GM19023 (cell line): ENCODE results near the gene ZNF850.
A peak's percentile ranks its signal among the peaks of the same experiment; 100 is the strongest.

Experiments used
- ATAC-seq: cut with Tn5 transposase; IDR thresholded peaks from one replicate; pipeline ENCODE4 v1.9.1; 2021; ENCODE audit warnings: mild to moderate bottlenecking, moderate library complexity; ENCODE audit not compliant: unreplicated experiment

Gene ZNF850

GRCh38 chr19:36707134-36707533, 65.5 kb downstream of the ZNF850 start:
- no peak for ATAC-seq

GRCh38 chr19:36688058-36688457, 84.5 kb downstream of the ZNF850 start:
- no peak for ATAC-seq

- ATAC-seq, result peak; percentile 93
These were observed 85.2 kb downstream of the ZNF850 start, which contains the start of gene ZNF567 for GRCh38 chr19:36687214-36688056. ZNF567 (plus strand) TSS chr19:36687612; CDS start chr19:36694868, 7,256 bp downstream.

- no peak for ATAC-seq
These were observed 86.0 kb downstream of the ZNF850 start for GRCh38 chr19:36686365-36687213.

- ATAC-seq, result no peak
These were observed 86.8 kb downstream of the ZNF850 start for GRCh38 chr19:36685835-36686234.

- ATAC-seq, result no peak
These were observed 93.2 kb downstream of the ZNF850 start for GRCh38 chr19:36679455-36679854.

- no peak for ATAC-seq
These were observed 98.4 kb downstream of the ZNF850 start for GRCh38 chr19:36674201-36674600.

- no peak for ATAC-seq
These were observed 100.2 kb downstream of the ZNF850 start for GRCh38 chr19:36672368-36672767.

- ATAC-seq, result no peak
These were observed 104.0 kb downstream of the ZNF850 start for GRCh38 chr19:36668646-36669045.

GRCh38 chr19:36665832-36666231, 106.8 kb downstream of the ZNF850 start:
- no peak for ATAC-seq
